Neural progenitor cell (in vitro differentiated cells): ENCODE measurements around the gene ATG4A.

Experiments used
- CTCF ChIP-seq: fragments of 200-600 bp; sonication (generic); IDR thresholded peaks from 2 replicates; pipeline ENCODE4 v1.5.1; 2017; ENCODE audit warnings: antibody characterized with exemption, mild to moderate bottlenecking
- EZH2 ChIP-seq: fragments of 200-600 bp; sonication (generic); IDR thresholded peaks from 2 replicates; pipeline ENCODE4 v1.6.1; 2017; ENCODE audit warnings: antibody characterized with exemption, mild to moderate bottlenecking, moderate library complexity

- no peak for TF ChIP-seq CTCF
- TF ChIP-seq EZH2: no peak
Measured at GRCh38 chrX:108091878-108092291, 307 bp downstream of the ATG4A start.
